HepG2 (cell line): ENCODE results near the gene ARHGEF40. TPM values are rescaled to one million over a fixed set of nuclear protein-coding genes. Genes with fewer than 3 reads are reported as not detected.

Experiments
- CCAR2 ChIP-seq: fragments of 200-400 bp; formaldehyde crosslinking; optimal IDR thresholded peaks from 2 replicates; pipeline ENCODE3; 2018; ENCODE audit warnings: low read depth, mild to moderate bottlenecking, low read length, moderate library complexity
- CEBPB ChIP-seq: IDR thresholded peaks from 2 replicates; pipeline ENCODE4 v1.6.1; 2011; ENCODE audit warnings: low read depth, low read length, improper control_type of control experiment, borderline replicate concordance
- DMAP1 ChIP-seq: IDR thresholded peaks from 2 replicates; pipeline ENCODE4 v1.6.1; 2016
- DR1 ChIP-seq: sonication (generic); formaldehyde crosslinking; IDR thresholded peaks from 2 replicates; pipeline ENCODE4 v1.8.0; 2021; ENCODE audit warnings: mild to moderate bottlenecking, missing genetic modification reagents, inconsistent platforms
- ERF ChIP-seq: IDR thresholded peaks from 2 replicates; pipeline ENCODE4 v1.6.1; 2018; ENCODE audit warnings: missing biosample characterization, missing genetic modification reagents
- FOXM1 ChIP-seq: sonication (generic); formaldehyde crosslinking; IDR thresholded peaks from 2 replicates; pipeline ENCODE4 v1.5.0; 2020; ENCODE audit warnings: missing genetic modification reagents
- HNF4G ChIP-seq, 2 experiments: sonication (generic) in 1 of 2; formaldehyde crosslinking in 1 of 2; IDR thresholded peaks; 2 replicates each; pipeline versions ENCODE4 v1.4.0 to v1.6.1; 2011 to 2020; ENCODE audit warnings: borderline replicate concordance in 2 of 2, low read depth in 2 of 2, mild to moderate bottlenecking in 2 of 2, low read length in 1 of 2, missing genetic modification reagents in 1 of 2, moderate library complexity in 1 of 2
- ISL2 ChIP-seq: sonication (generic); formaldehyde crosslinking; IDR thresholded peaks from 2 replicates; pipeline ENCODE4 v1.5.0; 2020; ENCODE audit warnings: missing genetic modification reagents
- KLF6 ChIP-seq: IDR thresholded peaks from 2 replicates; pipeline ENCODE4 v1.8.0; 2016; ENCODE audit warnings: missing biosample characterization, missing genetic modification reagents
- MLLT10 ChIP-seq: sonication (generic); formaldehyde crosslinking; IDR thresholded peaks from 2 replicates; pipeline ENCODE4 v1.4.0; 2020; ENCODE audit warnings: missing genetic modification reagents
- MTF1 ChIP-seq: sonication (generic); formaldehyde crosslinking; IDR thresholded peaks from 2 replicates; pipeline ENCODE4 v1.5.0; 2020; ENCODE audit warnings: missing genetic modification reagents
- MZF1 ChIP-seq: sonication (generic); formaldehyde crosslinking; IDR thresholded peaks from 2 replicates; pipeline ENCODE4 v1.8.1; 2023; ENCODE audit warnings: mild to moderate bottlenecking, missing genetic modification reagents, borderline replicate concordance
- NFATC3 ChIP-seq: sonication (generic); formaldehyde crosslinking; IDR thresholded peaks from 2 replicates; pipeline ENCODE4 v1.5.1; 2020; ENCODE audit warnings: mild to moderate bottlenecking, missing genetic modification reagents
- NR3C1 ChIP-seq: sonication (generic); formaldehyde crosslinking; IDR thresholded peaks from 2 replicates; pipeline ENCODE4 v1.4.0; 2020; ENCODE audit warnings: missing genetic modification reagents
- PCBP2 ChIP-seq: fragments of 200-400 bp; formaldehyde crosslinking; optimal IDR thresholded peaks from 2 replicates; pipeline ENCODE3; 2018; ENCODE audit warnings: low read length, low read depth; ENCODE audit not compliant: poor library complexity, severe bottlenecking
- TOPORS ChIP-seq: sonication (generic); formaldehyde crosslinking; IDR thresholded peaks from 2 replicates; pipeline ENCODE4 v1.8.0; 2023; ENCODE audit warnings: mild to moderate bottlenecking, missing genetic modification reagents
- TRIM22 ChIP-seq: fragments of 450-650 bp; IDR thresholded peaks from 2 replicates; pipeline ENCODE4 v1.6.1; 2017
- XRCC5 ChIP-seq: fragments of 200-400 bp; formaldehyde crosslinking; optimal IDR thresholded peaks from 2 replicates; pipeline ENCODE3; 2017; ENCODE audit warnings: mild to moderate bottlenecking, low read length
- ZBTB38 ChIP-seq: sonication (generic); formaldehyde crosslinking; IDR thresholded peaks from 2 replicates; pipeline ENCODE4 v1.5.1; 2020; ENCODE audit warnings: mild to moderate bottlenecking, missing genetic modification reagents
- ZFP37 ChIP-seq: sonication (generic); formaldehyde crosslinking; IDR thresholded peaks from 2 replicates; pipeline ENCODE4 v1.4.0; 2020; ENCODE audit warnings: missing genetic modification reagents, borderline replicate concordance
- ZNF12 ChIP-seq: sonication (generic); formaldehyde crosslinking; IDR thresholded peaks from 2 replicates; pipeline ENCODE4 v1.5.0; 2020; ENCODE audit warnings: missing genetic modification reagents
- ZNF253 ChIP-seq: sonication (generic); formaldehyde crosslinking; IDR thresholded peaks from 2 replicates; pipeline ENCODE4 v1.8.0; 2022; ENCODE audit warnings: mild to moderate bottlenecking, missing genetic modification reagents, borderline replicate concordance
- ZNF546 ChIP-seq: sonication (generic); formaldehyde crosslinking; conservative IDR thresholded peaks from 2 replicates; pipeline ENCODE4 v1.8.1; 2023; ENCODE audit warnings: mild to moderate bottlenecking, missing genetic modification reagents
- ZNF556 ChIP-seq: sonication (generic); formaldehyde crosslinking; IDR thresholded peaks from 2 replicates; pipeline ENCODE4 v1.4.0; 2020; ENCODE audit warnings: mild to moderate bottlenecking, missing genetic modification reagents, borderline replicate concordance
- ZNF703 ChIP-seq: sonication (generic); formaldehyde crosslinking; IDR thresholded peaks from 2 replicates; pipeline ENCODE4 v1.5.1; 2020; ENCODE audit warnings: missing genetic modification reagents, mild to moderate bottlenecking, moderate library complexity, borderline replicate concordance
- ZNF704 ChIP-seq: sonication (generic); formaldehyde crosslinking; IDR thresholded peaks from 2 replicates; pipeline ENCODE4 v1.8.1; 2023; ENCODE audit warnings: mild to moderate bottlenecking, inconsistent platforms, moderate library complexity, missing genetic modification reagents, borderline replicate concordance
- ZNF747 ChIP-seq: sonication (generic); formaldehyde crosslinking; IDR thresholded peaks from 2 replicates; pipeline ENCODE4 v1.8.1; 2023; ENCODE audit warnings: missing genetic modification reagents, mild to moderate bottlenecking, borderline replicate concordance
- ZNF776 ChIP-seq: sonication (generic); formaldehyde crosslinking; IDR thresholded peaks from 2 replicates; pipeline ENCODE4 v1.4.0; 2020; ENCODE audit warnings: mild to moderate bottlenecking, missing genetic modification reagents
- ZSCAN12 ChIP-seq: sonication (generic); formaldehyde crosslinking; IDR thresholded peaks from 2 replicates; pipeline ENCODE4 v1.9.0; 2021; ENCODE audit warnings: mild to moderate bottlenecking, missing genetic modification reagents
- ZSCAN20 ChIP-seq: sonication (generic); formaldehyde crosslinking; IDR thresholded peaks from 2 replicates; pipeline ENCODE4 v1.4.0; 2020; ENCODE audit warnings: missing genetic modification reagents, mild to moderate bottlenecking, borderline replicate concordance
- polyA plus RNA-seq, 8 experiments: library from polyadenylated mRNA; depleted of rRNA in 3 of 8; stranded (reverse) in 7 of 8; unstranded in 1 of 8; fragments of >200 nt; fragmentation: Illumina TruSeq in 4 of 8; extraction: Trizol in 4 of 8; gene quantifications; 2 replicates each; pipeline versions ENCODE4 v1.2.1 to v1.2.3, GENCODE V29; 2011 to 2016; ENCODE audit warnings: low read depth in 4 of 8, missing spikeins in 1 of 8, mixed read lengths in 1 of 8; ENCODE audit not compliant: insufficient read depth in 1 of 8
- total RNA-seq, 5 experiments: library from RNA; depleted of rRNA; stranded (reverse); fragments of >200 nt; fragmentation: Illumina TruSeq; extraction: Trizol; gene quantifications; 2 replicates each; pipeline ENCODE4 v1.2.3, GENCODE V29; 2016; ENCODE audit warnings: low read depth in 1 of 5

Gene ARHGEF40
- total and polyA plus RNA-seq, 2 of the 13 experiments (the other 11 are each of a cell fraction or from before 2014, with no cell fraction given) = 28.1 to 78.1 TPM

GRCh38 chr14:21103710-21104447 lies 33.8 kb downstream of the ARHGEF40 start (continued):
- TF ChIP-seq ZNF546 (CRISPR knock-in tag) (peak; percentile 99), XRCC5 (peak; percentile 99), ZNF704 (CRISPR knock-in tag) (peak; percentile 96; the same call in 1 of the 2 replicates), TRIM22 (no peak), ZSCAN20 (CRISPR knock-in tag) (peak; percentile 86; the same call in 1 of the 2 replicates), ERF (CRISPR knock-in tag) (peak; percentile 91), MTF1 (CRISPR knock-in tag) (no peak; the same call in 1 of the 2 replicates), FOXM1 (CRISPR knock-in tag) (no peak), ZNF253 (CRISPR knock-in tag) (peak; percentile 89; the same call in 1 of the 2 replicates), ZFP37 (CRISPR knock-in tag) (no peak; the same call in 1 of the 2 replicates), MLLT10 (CRISPR knock-in tag) (no peak), TOPORS (CRISPR knock-in tag) (peak; percentile 100), CEBPB (peak; percentile 13; the same call in 1 of the 2 replicates), ZNF12 (CRISPR knock-in tag) (peak; percentile 73), HNF4G (IDR thresholded peaks at IDR 0.05; ENCODE audit: borderline replicate concordance, low read depth, low read length) (peak; percentile 99), HNF4G (CRISPR knock-in tag; IDR thresholded peaks at IDR 0.05; ENCODE audit: borderline replicate concordance, low read depth) (peak; percentile 99), NFATC3 (CRISPR knock-in tag) (no peak; the same call in 1 of the 2 replicates), ZNF703 (peak; percentile 96), ZNF747 (peak; percentile 100), ZNF776 (CRISPR knock-in tag) (peak; percentile 100), PCBP2 (no peak), DR1 (CRISPR knock-in tag) (peak; percentile 74; the same call in 1 of the 2 replicates), ZBTB38 (CRISPR knock-in tag) (peak; percentile 98), ISL2 (CRISPR knock-in tag) (peak; percentile 79), CCAR2 (peak; percentile 93), MZF1 (CRISPR knock-in tag) (peak; percentile 95; the same call in 1 of the 2 replicates), ZSCAN12 (CRISPR knock-in tag) (peak; percentile 74), ZNF556 (CRISPR knock-in tag) (peak; percentile 98), KLF6 (CRISPR knock-in tag) (peak; percentile 99), DMAP1 (CRISPR knock-in tag) (peak; percentile 99), NR3C1 (0 out of 2 replicates have a peak, but pooled peaks have one; percentile 54)
